Stimulated activated CD8-positive, alpha-beta memory T cell treated with anti-CD3 and anti-CD28 coated beads, Interleukin-12 subunit alpha, Interleukin-12 subunit beta, amount 100 ng/mL, for 24 hours (primary cell): Measurements from ENCODE around the gene PPP1CA.

Experiments
- DNase-seq: peaks from one replicate; pipeline ENCODE4 v3.0.0-alpha.2; 2020; ENCODE audit errors: extremely low read depth

The PPP1CA gene

GRCh38 chr11:67351275-67352005 is 50.2 kb downstream of the PPP1CA start:
- no peak for DNase-seq

DNA sequence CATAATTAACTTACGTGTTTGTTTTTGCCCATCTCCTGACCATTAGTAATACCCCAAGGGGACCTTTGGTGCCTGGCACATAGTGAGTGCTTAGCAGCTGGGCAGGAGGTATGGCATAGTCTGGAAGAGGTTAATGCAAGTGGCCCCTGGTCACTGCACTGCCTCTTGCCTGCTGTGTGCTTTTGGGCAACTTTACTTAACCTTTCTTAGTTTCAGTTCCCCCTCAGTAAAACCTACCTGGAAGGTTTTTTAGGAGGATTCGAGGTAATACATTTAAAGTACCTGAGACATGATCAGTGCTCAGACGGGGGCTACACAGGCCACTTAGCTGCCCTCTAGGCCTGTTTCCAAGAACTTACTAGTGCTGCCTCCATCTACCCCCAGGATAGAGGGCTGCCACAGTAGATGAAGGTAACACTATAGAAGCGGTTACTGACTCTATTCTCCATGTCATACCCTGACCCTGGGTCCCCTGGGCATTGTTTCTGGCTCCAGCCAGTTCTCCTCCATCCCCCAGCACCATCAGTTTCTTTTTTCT is 51.7 kb downstream of the PPP1CA start:
- DNase-seq = no peak

DNA sequence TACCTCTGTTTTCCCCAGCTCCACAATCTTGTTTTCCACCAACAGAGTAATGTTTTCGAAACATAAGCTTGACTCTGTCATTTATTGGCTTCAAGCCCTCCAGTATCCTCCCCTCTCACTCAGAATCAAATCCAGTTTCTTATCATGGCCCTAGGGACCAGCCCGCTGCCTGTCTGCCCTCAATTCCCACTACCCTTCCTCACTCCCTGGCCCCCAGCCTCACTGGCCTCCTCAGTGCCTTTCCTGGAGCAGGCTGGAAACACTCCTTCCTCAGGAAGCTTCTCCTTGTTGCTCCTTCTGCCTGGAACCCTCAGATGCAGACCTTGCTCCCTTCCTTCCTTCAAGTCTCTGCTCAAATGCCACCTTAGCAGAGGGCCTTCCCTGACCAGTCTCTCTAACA is 52.2 kb downstream of the PPP1CA start:
- DNase-seq = no peak

DNA sequence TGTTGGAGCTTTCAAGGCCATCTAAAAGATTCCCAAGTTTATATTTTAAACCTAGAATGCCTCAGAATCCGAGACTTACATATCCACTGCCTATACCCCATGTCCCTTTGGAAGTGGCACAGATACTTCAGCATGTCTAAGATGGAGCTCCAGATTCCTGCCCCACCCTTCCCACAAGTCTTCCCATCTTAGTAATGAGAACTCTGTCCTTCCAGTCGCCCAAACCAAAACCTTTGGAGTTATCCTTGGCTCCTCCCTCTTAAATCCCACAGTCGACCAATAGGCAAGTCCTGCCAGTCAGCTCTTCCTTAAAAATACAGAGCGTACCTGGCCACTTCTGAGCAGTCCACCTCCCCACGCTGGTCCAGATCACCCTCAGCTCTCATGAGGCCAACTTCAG is 52.6 kb downstream of the PPP1CA start:
- no peak for DNase-seq
